HG03571 (cell line): ENCODE results near the gene GRIK4.

ENCODE experiments used
- ATAC-seq: cut with Tn5 transposase; IDR thresholded peaks from one replicate; pipeline ENCODE4 v1.9.1; 2021; ENCODE audit not compliant: unreplicated experiment

The GRIK4 gene

GRCh38 chr11:120931057-120931779 lies 419.7 kb downstream of the GRIK4 start:
- no peak for ATAC-seq

GRCh38 chr11:120932305-120932915 lies 420.9 kb downstream of the GRIK4 start:
- no peak for ATAC-seq

- ATAC-seq: no peak
Observed at GRCh38 chr11:120936356-120936755, 424.8 kb downstream of the GRIK4 start.

GRCh38 chr11:120937501-120937900 lies 426.0 kb downstream of the GRIK4 start:
- no peak for ATAC-seq

- ATAC-seq: no peak
Observed at GRCh38 chr11:120938260-120938659, 426.7 kb downstream of the GRIK4 start.

- no peak for ATAC-seq
Observed at GRCh38 chr11:120940160-120940848, 428.8 kb downstream of the GRIK4 start.

- no peak for ATAC-seq
Observed at GRCh38 chr11:120941000-120941399, 429.5 kb downstream of the GRIK4 start.

- ATAC-seq: no peak
Observed at GRCh38 chr11:120942701-120943100, 431.2 kb downstream of the GRIK4 start.

GRCh38 chr11:120945042-120945441 lies 433.5 kb downstream of the GRIK4 start:
- ATAC-seq: no peak

- ATAC-seq: no peak
Observed at GRCh38 chr11:120950880-120951279, 439.3 kb downstream of the GRIK4 start.

- no peak for ATAC-seq
Observed at GRCh38 chr11:120952461-120953434, 441.2 kb downstream of the GRIK4 start.

- no peak for ATAC-seq
Observed at GRCh38 chr11:120954381-120954780, 442.8 kb downstream of the GRIK4 start.

- ATAC-seq: no peak
Observed at GRCh38 chr11:120956710-120957495, 445.4 kb downstream of the GRIK4 start.

- ATAC-seq: no peak
Observed at GRCh38 chr11:120958185-120958584, 446.6 kb downstream of the GRIK4 start.

- ATAC-seq: no peak
Observed at GRCh38 chr11:120959189-120959588, 447.6 kb downstream of the GRIK4 start.

- no peak for ATAC-seq
Observed at GRCh38 chr11:120964857-120965256, 453.3 kb downstream of the GRIK4 start.

GRCh38 chr11:120966840-120967239 lies 455.3 kb downstream of the GRIK4 start:
- no peak for ATAC-seq

GRCh38 chr11:120969993-120970392 lies 458.4 kb downstream of the GRIK4 start:
- ATAC-seq: no peak

GRCh38 chr11:120971825-120972224 lies 460.3 kb downstream of the GRIK4 start:
- no peak for ATAC-seq

- no peak for ATAC-seq
Observed at GRCh38 chr11:120972621-120973020, 461.1 kb downstream of the GRIK4 start.
